ENCODE measurements around the gene GCK. TPM values are rescaled to one million over a fixed set of nuclear protein-coding genes. Genes with fewer than 3 reads are reported as not detected.

Gene GCK
- total RNA-seq, 1 experiment from 2014 or later, result not detected

DNA sequence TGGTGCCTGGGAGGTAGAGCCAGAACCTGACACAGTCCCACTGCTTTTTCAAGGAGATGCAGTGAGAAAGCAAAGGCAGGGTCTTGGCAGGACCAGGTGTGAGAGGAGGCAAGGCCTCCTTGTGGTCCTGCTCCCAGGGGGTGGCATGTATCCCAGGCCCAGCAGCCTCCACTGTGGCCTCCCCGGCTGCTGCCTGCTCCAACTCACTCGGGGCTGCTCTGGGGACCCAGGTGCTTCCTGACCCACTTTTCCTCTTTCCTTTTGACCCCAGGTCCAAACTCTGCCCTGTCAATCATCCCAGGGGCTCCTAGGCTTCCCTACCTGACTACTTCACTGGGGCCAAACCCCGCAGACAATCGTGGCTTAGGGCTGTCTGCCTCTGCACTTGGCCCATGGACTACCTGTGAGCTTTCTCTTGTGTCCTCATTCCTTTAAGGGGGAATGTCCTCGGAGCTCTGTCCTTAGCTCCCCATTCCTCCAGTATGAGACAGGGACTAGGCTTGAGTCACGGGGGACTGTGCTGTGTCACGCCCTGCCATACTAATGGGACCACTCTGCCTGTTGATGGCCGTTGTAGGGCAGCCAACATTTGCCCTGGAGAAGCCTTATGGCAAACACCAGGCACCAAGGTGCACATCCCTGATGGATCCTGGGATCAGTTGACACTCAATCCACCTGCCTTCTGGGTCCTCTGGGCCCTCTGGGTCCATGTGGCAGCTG, 86.2 kb downstream of the GCK start:
- ChIA-PET CTCF (no interaction called here), POLR2A (ENCODE audit: low non-redundant PET) (no interaction called here)
- H3K4me3 ChIP-seq (ENCODE audit: low read depth, low read length, poor library complexity, severe bottlenecking), result no peak overlapping the region
- intact Hi-C loops (cut with micrococcal nuclease; ENCODE audit: unreplicated experiment), result no loop called here
- peaks cover 16% of the 10 kb centered on the region for H3K4me1 ChIP-seq (ENCODE audit: insufficient read depth, low read length, poor library complexity, severe bottlenecking)
- no peaks in the 10 kb centered on the region for H3K27me3 ChIP-seq (replicated peaks; ENCODE audit: insufficient read depth, low read depth, low read length, poor library complexity)
- BruUV-seq (replicated peaks), result no TSS peak
- no peak for DNase-seq (ENCODE audit: low spot score)
- no peak overlapping the region for H3K27ac ChIP-seq (ENCODE audit: low read depth, low read length, poor library complexity, severe bottlenecking)
- no peaks in the 10 kb centered on the region for H3K36me3 ChIP-seq (ENCODE audit: insufficient read depth, low read length, poor library complexity, severe bottlenecking)
- TF ChIP-seq, protein P1, sequence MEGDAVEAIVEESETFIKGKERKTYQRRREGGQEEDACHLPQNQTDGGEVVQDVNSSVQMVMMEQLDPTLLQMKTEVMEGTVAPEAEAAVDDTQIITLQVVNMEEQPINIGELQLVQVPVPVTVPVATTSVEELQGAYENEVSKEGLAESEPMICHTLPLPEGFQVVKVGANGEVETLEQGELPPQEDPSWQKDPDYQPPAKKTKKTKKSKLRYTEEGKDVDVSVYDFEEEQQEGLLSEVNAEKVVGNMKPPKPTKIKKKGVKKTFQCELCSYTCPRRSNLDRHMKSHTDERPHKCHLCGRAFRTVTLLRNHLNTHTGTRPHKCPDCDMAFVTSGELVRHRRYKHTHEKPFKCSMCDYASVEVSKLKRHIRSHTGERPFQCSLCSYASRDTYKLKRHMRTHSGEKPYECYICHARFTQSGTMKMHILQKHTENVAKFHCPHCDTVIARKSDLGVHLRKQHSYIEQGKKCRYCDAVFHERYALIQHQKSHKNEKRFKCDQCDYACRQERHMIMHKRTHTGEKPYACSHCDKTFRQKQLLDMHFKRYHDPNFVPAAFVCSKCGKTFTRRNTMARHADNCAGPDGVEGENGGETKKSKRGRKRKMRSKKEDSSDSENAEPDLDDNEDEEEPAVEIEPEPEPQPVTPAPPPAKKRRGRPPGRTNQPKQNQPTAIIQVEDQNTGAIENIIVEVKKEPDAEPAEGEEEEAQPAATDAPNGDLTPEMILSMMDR (conservative IDR thresholded peaks at IDR 0.05; ENCODE audit: low read depth, low read length), result no peak
- no peak for TF ChIP-seq EZH2 (IDR thresholded peaks at IDR 0.05; ENCODE audit: borderline replicate concordance, low read depth, low read length, poor library complexity, severe bottlenecking)
- no peaks in the 10 kb centered on the region for H3K9me3 ChIP-seq (ENCODE audit: low read depth, low read length, poor library complexity, severe bottlenecking)

DNA sequence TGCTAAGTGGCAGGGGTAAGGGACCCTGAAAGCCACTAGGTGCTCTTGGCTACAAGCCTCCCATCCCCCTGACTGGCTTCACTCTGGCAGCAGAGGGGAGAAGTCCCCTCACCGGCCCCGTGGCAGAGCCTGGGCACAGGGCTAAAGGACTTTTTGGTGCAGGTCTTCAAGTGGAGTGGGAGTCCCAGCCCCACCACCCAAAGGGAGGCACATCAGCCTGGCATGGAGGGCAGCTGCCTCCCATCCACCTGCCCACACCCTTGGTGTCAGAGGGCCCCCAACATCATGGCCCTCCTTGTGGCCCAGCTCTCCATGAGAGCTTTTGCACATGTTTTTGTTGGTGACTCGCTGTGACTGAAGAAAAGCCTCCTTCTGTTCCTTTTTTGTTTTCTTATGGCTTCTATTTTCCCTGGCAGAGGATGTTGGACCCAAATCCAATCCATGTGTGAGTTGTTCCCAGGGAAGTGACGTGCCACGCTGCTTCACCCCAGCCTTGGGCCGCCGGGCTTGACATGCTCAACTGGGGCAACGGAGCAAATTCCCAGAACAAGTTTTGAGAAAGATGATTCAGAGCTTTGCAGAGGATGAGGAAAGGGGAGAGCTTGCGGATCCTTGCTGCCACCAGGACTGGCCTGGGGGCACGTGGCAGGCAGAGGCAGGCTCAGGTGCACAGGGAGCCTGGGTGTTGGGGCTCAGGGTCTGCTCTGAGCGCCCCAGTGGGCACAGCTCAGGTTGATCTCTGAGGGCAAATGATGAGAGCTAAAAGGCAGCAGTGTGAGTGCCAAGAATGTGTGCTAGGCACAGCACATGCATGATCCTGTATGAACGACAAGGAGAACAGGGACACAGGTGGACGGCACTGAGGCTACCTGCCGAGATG, 87.0 kb downstream of the GCK start:
- DNase-seq (ENCODE audit: low spot score), result no peak
- no TSS peak for BruUV-seq (replicated peaks)
- no peak for TF ChIP-seq EZH2 (IDR thresholded peaks at IDR 0.05; ENCODE audit: borderline replicate concordance, low read depth, low read length, poor library complexity, severe bottlenecking)
- TF ChIP-seq, protein P1 (conservative IDR thresholded peaks at IDR 0.05; ENCODE audit: low read depth, low read length), result no peak
- H3K27ac ChIP-seq (ENCODE audit: low read depth, low read length, poor library complexity, severe bottlenecking), result no peak overlapping the region
- intact Hi-C loops (cut with micrococcal nuclease; ENCODE audit: unreplicated experiment), result no loop called here
- peaks cover 16% of the 10 kb centered on the region for H3K4me1 ChIP-seq (ENCODE audit: insufficient read depth, low read length, poor library complexity, severe bottlenecking)
- ChIA-PET CTCF (no interaction called here), POLR2A (ENCODE audit: low non-redundant PET) (no interaction called here)
- H3K4me3 ChIP-seq (ENCODE audit: low read depth, low read length, poor library complexity, severe bottlenecking), result no peak overlapping the region
- no peaks in the 10 kb centered on the region for H3K36me3 ChIP-seq (ENCODE audit: insufficient read depth, low read length, poor library complexity, severe bottlenecking)
- no peaks in the 10 kb centered on the region for H3K27me3 ChIP-seq (replicated peaks; ENCODE audit: insufficient read depth, low read depth, low read length, poor library complexity)
- no peaks in the 10 kb centered on the region for H3K9me3 ChIP-seq (ENCODE audit: low read depth, low read length, poor library complexity, severe bottlenecking)

DNA sequence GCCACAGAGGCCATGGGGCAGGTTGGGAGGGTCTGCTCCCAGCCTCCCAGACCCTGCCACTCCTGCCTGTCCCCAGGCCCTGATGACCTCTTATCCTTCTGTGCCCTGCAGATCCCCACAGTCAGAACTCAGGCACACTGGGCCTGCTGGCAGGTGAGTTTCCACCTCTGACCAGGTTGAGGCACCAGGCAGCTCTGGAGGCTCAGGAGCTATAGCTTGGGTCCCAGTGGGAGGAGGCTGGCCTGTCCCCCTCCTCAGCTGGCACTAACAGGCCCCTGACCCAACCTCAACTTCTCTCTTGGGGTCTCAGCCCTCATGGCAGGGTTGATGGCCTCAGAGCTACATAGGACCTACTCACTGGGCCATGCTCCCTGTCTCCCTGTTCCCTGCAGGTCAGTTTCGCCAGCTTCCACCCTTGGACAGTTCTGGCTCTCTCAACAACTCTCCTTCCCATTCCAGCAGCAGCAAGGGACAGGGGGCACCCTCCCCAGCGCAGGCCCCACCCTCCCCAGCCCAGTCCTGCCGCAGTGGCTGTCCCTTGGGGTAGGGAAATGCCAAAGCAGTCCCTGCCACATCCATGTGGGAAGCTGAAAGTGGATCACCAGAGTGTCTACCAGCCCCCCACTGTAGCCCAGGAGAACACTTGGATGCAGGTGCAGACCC, 87.8 kb downstream of the GCK start:
- H3K27ac ChIP-seq (ENCODE audit: low read depth, low read length, poor library complexity, severe bottlenecking), result no peak overlapping the region
- intact Hi-C loops (cut with micrococcal nuclease; ENCODE audit: unreplicated experiment), result no loop called here
- CTCF ChIA-PET, result no interaction called here

More for the DNA sequence above, 87.8 kb downstream of the GCK start:
- H3K27me3 ChIP-seq (replicated peaks; ENCODE audit: insufficient read depth, low read depth, low read length, poor library complexity), result no peaks in the 10 kb centered on the region
- no TSS peak for BruUV-seq (replicated peaks)
- POLR2A ChIA-PET (ENCODE audit: low non-redundant PET), result no interaction called here
- no peaks in the 10 kb centered on the region for H3K9me3 ChIP-seq (ENCODE audit: low read depth, low read length, poor library complexity, severe bottlenecking)
- H3K36me3 ChIP-seq (ENCODE audit: insufficient read depth, low read length, poor library complexity, severe bottlenecking), result no peaks in the 10 kb centered on the region
- peaks cover 16% of the 10 kb centered on the region for H3K4me1 ChIP-seq (ENCODE audit: insufficient read depth, low read length, poor library complexity, severe bottlenecking)
- TF ChIP-seq, protein P1 (conservative IDR thresholded peaks at IDR 0.05; ENCODE audit: low read depth, low read length), result no peak
- no peak for TF ChIP-seq EZH2 (IDR thresholded peaks at IDR 0.05; ENCODE audit: borderline replicate concordance, low read depth, low read length, poor library complexity, severe bottlenecking)
- DNase-seq (ENCODE audit: low spot score), result no peak
- H3K4me3 ChIP-seq (ENCODE audit: low read depth, low read length, poor library complexity, severe bottlenecking), result no peak overlapping the region
